SK-N-SH treated with all-trans-retinoic acid at 6 μM for 48 hours (cell line): ENCODE measurements around the gene RNF166.

Experiments
- TF ChIP-seq, protein P1 (sequence below): fragments of 250-450 bp; sonication (Bioruptor Pico); IDR thresholded peaks from 2 replicates; pipeline ENCODE4 v1.5.1; 2020; ENCODE audit warnings: low read depth, mild to moderate bottlenecking, moderate library complexity
- TF ChIP-seq, protein P2 (sequence below): fragments of 250-450 bp; sonication (Bioruptor Pico); IDR thresholded peaks from 2 replicates; pipeline ENCODE4 v1.5.1; 2021; ENCODE audit warnings: mild to moderate bottlenecking, moderate library complexity

DNA sequence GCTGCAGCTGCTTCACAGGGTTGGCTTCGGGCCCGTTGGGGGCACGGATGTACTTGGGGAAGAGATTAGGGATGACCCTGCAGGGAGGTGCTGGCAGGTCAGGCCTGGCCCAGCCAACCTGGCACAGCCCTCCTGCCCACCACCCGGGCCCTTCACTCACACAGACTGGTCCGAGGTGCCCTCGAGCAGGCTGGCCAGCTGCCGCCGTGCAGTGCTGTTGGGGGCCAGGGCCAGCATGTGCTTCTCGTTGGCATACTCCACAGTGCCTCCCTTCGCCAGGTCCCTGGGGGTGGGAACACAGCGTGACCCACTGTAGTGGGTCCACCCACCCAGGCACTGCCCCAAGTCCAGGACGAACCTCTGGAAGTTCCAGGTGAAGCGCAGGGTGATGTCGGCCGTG is 10.0 kb upstream of the RNF166 start:
- TF ChIP-seq, protein P1, sequence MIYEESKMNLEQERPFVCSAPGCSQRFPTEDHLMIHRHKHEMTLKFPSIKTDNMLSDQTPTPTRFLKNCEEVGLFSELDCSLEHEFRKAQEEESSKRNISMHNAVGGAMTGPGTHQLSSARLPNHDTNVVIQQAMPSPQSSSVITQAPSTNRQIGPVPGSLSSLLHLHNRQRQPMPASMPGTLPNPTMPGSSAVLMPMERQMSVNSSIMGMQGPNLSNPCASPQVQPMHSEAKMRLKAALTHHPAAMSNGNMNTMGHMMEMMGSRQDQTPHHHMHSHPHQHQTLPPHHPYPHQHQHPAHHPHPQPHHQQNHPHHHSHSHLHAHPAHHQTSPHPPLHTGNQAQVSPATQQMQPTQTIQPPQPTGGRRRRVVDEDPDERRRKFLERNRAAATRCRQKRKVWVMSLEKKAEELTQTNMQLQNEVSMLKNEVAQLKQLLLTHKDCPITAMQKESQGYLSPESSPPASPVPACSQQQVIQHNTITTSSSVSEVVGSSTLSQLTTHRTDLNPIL (CRISPR knock-in tag) = no peak
- TF ChIP-seq, protein P2, sequence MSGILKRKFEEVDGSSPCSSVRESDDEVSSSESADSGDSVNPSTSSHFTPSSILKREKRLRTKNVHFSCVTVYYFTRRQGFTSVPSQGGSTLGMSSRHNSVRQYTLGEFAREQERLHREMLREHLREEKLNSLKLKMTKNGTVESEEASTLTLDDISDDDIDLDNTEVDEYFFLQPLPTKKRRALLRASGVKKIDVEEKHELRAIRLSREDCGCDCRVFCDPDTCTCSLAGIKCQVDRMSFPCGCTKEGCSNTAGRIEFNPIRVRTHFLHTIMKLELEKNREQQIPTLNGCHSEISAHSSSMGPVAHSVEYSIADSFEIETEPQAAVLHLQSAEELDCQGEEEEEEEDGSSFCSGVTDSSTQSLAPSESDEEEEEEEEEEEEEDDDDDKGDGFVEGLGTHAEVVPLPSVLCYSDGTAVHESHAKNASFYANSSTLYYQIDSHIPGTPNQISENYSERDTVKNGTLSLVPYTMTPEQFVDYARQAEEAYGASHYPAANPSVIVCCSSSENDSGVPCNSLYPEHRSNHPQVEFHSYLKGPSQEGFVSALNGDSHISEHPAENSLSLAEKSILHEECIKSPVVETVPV = no peak
